HG02840 (cell line): ENCODE data around the gene ATM.
"Not testable (repeated sequence)": the region's sequence is repeated elsewhere in the genome, so short reads cannot be mapped to it uniquely, and the experiment has no call there.

ENCODE experiments used
- ATAC-seq: cut with Tn5 transposase; IDR thresholded peaks from one replicate; pipeline ENCODE4 v1.9.1; 2021; ENCODE audit warnings: mild to moderate bottlenecking, moderate library complexity, moderate number of reproducible peaks; ENCODE audit not compliant: unreplicated experiment, low FRiP score

The ATM gene

DNA sequence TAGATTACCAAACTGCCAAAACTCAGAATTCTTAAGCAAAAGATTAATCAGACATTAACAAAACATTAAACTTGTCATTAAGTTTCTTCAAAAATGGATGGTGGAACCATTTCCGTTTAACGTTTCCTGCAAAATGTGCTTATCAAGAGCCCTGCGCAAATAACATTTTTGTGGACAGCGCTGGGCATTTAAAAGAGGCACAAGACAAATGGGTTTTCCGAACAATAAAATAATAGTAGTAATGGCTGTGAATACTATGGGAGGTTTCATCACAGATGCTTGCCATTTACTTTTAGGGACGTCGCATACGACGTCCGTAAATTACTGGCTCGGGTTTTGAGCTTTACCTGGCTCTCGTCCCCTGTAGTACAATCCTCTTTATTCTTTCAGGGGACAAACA is 1.5 kb upstream of the ATM start:
- no peak for ATAC-seq

GRCh38 chr11:108221911-108222573 is 825 bp upstream of the ATM start:
- ATAC-seq, result no peak

- ATAC-seq, result peak; percentile 28
Measured at GRCh38 chr11:108223348-108224149, 682 bp downstream of the ATM start.

DNA sequence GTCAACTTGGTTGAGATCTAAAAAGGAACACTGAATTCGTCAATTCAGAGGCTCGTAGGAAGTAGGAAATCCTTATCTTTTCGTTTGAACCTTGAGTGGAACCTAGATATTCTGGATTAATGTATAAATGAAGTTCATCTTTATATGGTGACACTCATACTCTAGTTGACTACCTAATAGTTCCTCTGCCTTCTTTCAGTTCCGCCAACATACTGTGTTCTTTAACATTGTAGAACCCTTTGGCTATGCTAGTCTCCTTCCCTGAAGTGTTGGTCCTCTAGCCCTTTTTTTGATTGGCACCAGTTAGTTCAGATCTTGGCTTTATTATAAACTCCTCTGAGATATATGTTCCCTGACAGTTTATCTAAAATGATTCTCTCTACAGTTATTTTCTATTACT is 1.5 kb downstream of the ATM start:
- ATAC-seq, result no peak

GRCh38 chr11:108224911-108225786 is 2.3 kb downstream of the ATM start:
- no peak for ATAC-seq

- no peak for ATAC-seq
Measured at GRCh38 chr11:108226036-108226435, 3.2 kb downstream of the ATM start.

- no peak for ATAC-seq
Measured at GRCh38 chr11:108228251-108228650, 5.4 kb downstream of the ATM start.

- no peak for ATAC-seq
Measured at GRCh38 chr11:108233277-108233945, 10.5 kb downstream of the ATM start.

DNA sequence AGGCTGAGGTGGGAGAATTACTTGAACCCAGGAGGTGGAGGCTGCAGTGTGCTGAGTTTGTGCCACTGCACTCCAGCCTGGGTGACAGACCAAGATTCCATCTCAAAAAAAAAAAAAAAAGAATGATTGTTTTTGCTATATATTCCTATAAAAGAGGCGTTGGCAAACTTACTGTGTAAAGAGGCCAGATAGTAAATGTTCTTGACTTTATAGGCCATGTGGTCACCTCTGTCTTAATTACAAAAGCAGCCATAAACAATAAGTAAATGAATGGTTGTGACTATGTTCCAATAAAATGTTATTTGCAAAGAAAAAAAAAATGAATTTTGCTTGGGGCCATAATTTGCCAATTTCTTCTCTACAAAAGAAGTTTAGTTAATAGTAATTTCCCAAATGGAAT is 12.3 kb downstream of the ATM start:
- ATAC-seq, result no peak

DNA sequence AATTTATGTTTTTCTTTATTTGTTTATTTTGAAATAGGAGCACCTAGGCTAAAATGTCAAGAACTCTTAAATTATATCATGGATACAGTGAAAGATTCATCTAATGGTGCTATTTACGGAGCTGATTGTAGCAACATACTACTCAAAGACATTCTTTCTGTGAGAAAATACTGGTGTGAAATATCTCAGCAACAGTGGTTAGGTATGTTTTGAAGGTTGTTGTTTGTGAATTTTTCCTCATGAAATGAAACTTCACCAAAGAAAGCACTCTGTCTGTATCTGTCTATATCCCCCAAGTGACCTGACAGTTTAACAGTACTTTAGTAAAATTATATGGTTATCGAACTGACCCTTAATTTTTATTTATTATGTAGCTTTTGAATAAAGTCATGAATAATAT is 12.8 kb downstream of the ATM start:
- ATAC-seq, result no peak

DNA sequence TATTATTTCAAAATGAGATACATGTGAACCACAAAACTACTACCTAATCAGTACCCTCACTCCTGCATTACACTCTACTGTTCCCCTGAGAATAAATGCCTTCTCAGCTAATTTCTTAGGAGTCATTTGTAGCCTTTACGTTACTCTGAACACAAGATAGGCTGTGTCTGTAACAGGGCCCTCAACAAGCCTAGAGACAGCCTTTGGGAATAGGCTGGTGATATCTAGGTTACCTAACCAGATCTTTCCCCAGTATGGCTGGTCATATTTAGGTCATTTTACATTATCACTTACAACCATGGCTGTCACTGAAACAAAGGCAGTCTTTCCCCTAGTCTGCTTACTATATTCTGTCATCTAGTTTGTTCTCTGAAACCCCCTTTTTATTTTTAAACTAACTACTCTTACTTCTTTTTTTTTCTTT is 14.2 kb downstream of the ATM start:
- ATAC-seq, result peak; percentile 49

DNA sequence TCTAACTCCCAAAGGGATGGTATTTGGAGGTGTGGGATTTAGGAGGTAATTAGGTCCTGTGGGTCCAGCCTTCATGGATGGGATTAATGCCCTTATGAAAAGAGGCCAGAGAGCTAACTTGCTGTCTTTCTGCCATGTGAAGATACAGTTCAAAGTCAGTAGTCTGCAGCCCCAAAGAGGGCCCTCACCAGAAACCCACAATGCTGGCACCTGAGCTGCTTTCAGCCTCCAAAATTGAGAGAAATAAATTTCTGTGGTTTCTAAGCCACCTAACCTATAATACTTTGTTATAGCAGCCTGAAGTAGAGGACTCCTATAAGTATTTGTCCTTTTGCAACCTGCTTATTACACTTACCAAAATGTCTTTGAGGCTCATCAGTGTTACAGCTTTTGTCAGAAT is 16.2 kb downstream of the ATM start:
- no peak for ATAC-seq

GRCh38 chr11:108241330-108242037 is 18.6 kb downstream of the ATM start:
- no peak for ATAC-seq

DNA sequence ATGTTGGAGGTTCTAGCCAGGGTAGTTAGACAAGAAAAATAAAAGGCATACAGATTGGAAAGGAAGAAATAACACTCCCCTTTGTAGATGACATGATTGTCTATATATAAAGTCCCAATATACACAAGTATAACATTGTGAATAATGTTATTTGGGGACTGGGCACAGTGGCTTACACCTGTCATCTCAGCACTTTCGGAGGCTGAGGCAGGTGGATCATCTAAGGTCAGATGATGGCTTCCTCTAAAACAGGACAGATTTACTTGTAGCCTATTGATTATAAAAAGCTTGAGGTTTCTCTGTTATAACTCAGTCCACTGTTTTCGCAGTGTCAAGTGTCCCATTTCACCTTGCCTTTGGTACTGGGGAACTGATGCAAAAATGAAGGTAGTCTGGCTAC is 19.6 kb downstream of the ATM start:
- no peak for ATAC-seq

DNA sequence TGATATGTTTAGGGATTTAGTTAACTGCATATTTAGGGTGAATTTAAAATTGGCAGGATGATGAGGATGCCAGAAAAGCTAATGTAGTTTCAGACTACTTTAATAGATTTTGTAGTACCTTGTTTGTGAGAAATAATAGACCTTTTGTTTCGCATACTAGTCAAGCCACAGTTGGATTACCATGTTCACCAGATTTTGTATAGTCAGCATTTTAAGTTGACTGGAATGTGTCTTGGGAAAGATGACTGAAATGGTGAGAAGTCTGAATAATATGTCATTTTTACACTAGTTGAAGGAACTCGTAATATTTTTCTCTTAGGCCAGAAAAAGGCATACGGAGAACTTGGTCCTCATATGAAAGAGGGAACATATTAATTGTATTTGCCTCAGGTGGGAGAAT is 23.4 kb downstream of the ATM start:
- no peak for ATAC-seq

DNA sequence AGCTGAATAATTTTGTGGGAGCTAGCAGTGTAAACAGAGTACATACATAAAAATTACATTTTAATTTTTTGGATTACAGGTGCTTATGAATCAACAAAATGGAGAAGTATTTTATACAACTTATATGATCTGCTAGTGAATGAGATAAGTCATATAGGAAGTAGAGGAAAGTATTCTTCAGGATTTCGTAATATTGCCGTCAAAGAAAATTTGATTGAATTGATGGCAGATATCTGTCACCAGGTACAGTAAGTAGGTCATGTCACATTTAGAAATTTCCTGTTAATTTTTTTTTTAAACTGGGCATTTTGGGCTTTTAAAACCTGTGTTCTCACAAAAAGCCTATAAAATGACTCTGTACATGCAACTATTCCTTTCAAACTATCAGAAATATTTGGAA is 24.0 kb downstream of the ATM start:
- ATAC-seq, result no peak

DNA sequence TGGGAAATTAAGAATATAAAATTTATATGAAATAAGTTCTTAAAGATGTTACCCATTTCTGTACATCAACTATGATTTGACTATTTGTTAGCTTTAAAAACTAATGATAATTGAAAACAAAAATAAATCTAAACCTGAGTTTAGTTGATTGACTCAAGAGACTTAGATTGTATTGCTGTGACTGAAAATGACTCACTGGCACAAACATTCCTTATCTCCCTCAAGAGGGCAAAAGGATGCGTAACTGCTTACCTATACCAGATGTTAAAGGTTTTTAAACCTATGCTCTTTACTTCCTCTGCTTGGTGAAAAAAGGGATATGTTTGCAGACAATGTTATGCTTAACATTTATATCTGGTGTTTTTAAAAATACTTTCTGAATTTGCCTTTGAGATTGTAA is 30.3 kb downstream of the ATM start:
- no peak for ATAC-seq

- no peak for ATAC-seq
Measured at GRCh38 chr11:108269583-108269982, 46.7 kb downstream of the ATM start.

GRCh38 chr11:108276985-108277616 is 54.2 kb downstream of the ATM start:
- not testable (repeated sequence) for ATAC-seq

GRCh38 chr11:108278546-108278945 is 55.7 kb downstream of the ATM start:
- no peak for ATAC-seq
